Smooth muscle cell (in vitro differentiated cells): Measurements from ENCODE around the gene MYPN. TPM values are rescaled to one million over a fixed set of nuclear protein-coding genes. Genes with fewer than 3 reads are reported as not detected.
A peak's percentile ranks its signal among the peaks of the same experiment; 100 is the strongest.
"Not testable (repeated sequence)": the region's sequence is repeated elsewhere in the genome, so short reads cannot be mapped to it uniquely, and the experiment has no call there.

Experiments
- DNase-seq: peaks from one replicate; lab custom pipeline; 2025; ENCODE audit not compliant: unreplicated experiment; lab: John Stamatoyannopoulos, UW
- H2AFZ ChIP-seq: fragments of 200-600 bp; sonication (generic); 2 replicates; pipeline ENCODE4 v1.6.0; 2016; ENCODE audit warnings: antibody characterized with exemption, low read depth, mild to moderate bottlenecking
- H3F3A ChIP-seq: fragments of 200-600 bp; sonication (generic); 2 replicates; pipeline ENCODE4 v1.6.0; 2017; ENCODE audit warnings: antibody characterized with exemption, low read depth
- H3K27ac ChIP-seq: fragments of 200-600 bp; sonication (generic); 2 replicates; pipeline ENCODE4 v1.5.1; 2016; ENCODE audit warnings: low read depth, mild to moderate bottlenecking
- H3K27me3 ChIP-seq: fragments of 200-600 bp; sonication (generic); 2 replicates; pipeline ENCODE4 v1.6.1; 2016; ENCODE audit warnings: low read depth, mild to moderate bottlenecking
- H3K36me3 ChIP-seq: fragments of 200-600 bp; sonication (generic); 2 replicates; pipeline ENCODE4 v1.5.1; 2016; ENCODE audit warnings: low read depth
- H3K4me1 ChIP-seq: fragments of 200-600 bp; sonication (generic); 2 replicates; pipeline ENCODE4 v1.5.1; 2016; ENCODE audit warnings: low read depth
- H3K4me2 ChIP-seq: fragments of 200-600 bp; sonication (generic); 2 replicates; pipeline ENCODE4 v1.6.0; 2016; ENCODE audit warnings: mild to moderate bottlenecking
- H3K4me3 ChIP-seq: fragments of 200-600 bp; sonication (generic); 2 replicates; pipeline ENCODE4 v1.5.1; 2016; ENCODE audit warnings: mild to moderate bottlenecking
- H3K79me2 ChIP-seq: fragments of 200-600 bp; sonication (generic); 2 replicates; pipeline ENCODE4 v1.6.0; 2016; ENCODE audit warnings: low read depth, mild to moderate bottlenecking
- H3K9ac ChIP-seq: fragments of 200-600 bp; sonication (generic); 2 replicates; pipeline ENCODE4 v1.6.0; 2016; ENCODE audit warnings: low read depth
- H3K9me3 ChIP-seq: fragments of 200-600 bp; sonication (generic); replicated peaks from 2 replicates; pipeline ENCODE4 v1.5.1; 2016; ENCODE audit warnings: low read depth
- H4K20me1 ChIP-seq: fragments of 200-600 bp; sonication (generic); 2 replicates; pipeline ENCODE4 v1.6.0; 2016; ENCODE audit warnings: low read depth
- CTCF ChIP-seq: fragments of 200-600 bp; sonication (generic); IDR thresholded peaks from 2 replicates; pipeline ENCODE4 v1.5.1; 2017; ENCODE audit warnings: borderline replicate concordance, mild to moderate bottlenecking, antibody characterized with exemption; ENCODE audit not compliant: insufficient read depth, poor library complexity, severe bottlenecking
- WGBS: methylation state at CpG from one replicate; pipeline ENCODE4 v1.1.7; 2016; ENCODE audit warnings: low lambda C conversion rate; 5-methylcytosine and 5-hydroxymethylcytosine counted together
- polyA plus RNA-seq: library from polyadenylated mRNA; unstranded; fragments of >200 nt; fragmentation: Nextera tagmentation; extraction: Ambion mirVana; gene quantifications from 2 replicates; pipeline ENCODE4 v1.2.1, GENCODE V29; 2016
- total RNA-seq: library from RNA; depleted of rRNA; stranded (reverse); fragments of >200 nt; gene quantifications from 2 replicates; pipeline ENCODE4 v1.2.3, GENCODE V29; 2014

The MYPN gene
- total and polyA plus RNA-seq, 2 experiments from 2014 or later: 0.03 to 0.13 TPM

- no peaks in the 10 kb centered on the region for H3K36me3 ChIP-seq
- peak overlapping the region; percentile 58 for H2AFZ ChIP-seq
- 2% methylated on average over 27 of the region's 27 CpGs for WGBS
These were observed 35.1 kb upstream of the MYPN start for GRCh38 chr10:68074031-68074774.

DNA sequence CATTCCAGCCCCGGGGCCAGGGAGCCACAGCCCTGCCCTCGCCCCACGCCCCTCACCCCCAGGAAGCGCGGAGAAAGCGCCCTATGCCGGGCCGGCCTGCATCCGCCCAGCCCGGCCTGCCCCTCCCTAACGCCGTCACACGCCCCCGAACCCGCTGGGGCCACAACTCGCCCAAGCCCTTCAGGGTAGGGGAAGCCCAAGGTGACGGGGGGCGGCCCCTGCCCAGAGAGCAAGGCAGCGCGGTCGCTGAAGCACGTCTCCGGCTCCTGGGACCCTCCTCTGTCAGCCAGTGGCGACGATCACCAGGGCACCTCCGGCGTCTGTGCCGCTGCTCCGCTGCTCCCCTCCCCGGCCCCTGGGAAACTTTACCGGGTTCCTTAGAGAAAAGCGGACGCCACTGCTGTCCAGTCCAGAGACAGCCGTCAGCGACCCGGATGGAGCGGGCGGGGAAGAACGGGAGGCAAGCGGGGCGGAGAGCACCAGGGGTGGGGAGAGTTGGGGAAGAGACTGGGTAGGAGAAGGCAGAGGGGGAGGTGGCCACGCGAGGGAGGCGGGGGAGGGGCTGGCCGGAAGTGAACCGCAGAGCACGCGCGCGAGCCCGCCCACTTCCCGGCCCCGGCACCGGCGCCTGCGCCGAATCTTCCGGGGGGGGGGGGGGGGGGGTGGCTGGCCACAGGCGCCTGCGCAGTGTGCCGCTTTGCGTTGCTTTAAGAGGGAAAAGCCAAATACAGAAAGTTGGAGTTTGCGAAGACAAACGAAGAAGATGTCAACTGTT lies 34.3 kb upstream of the MYPN start, which contains the start of gene HERC4:
TSS of gene HERC4 (minus strand) at position 509 of the 775 bp plus-strand sequence. CDS start 2,175 bp downstream, outside the sequence.
- Histone ChIP-seq H3K9ac (peak within 1 kb of the TSS; percentile 92), H3K27ac (peak within 1 kb of the TSS; percentile 91), H3K27me3 (no peaks in the 10 kb centered on the region), H3K79me2 (peaks cover 46% of the 10 kb centered on the region), H3K9me3 (no peaks in the 10 kb centered on the region), H2AFZ (peak within 1 kb of the TSS; percentile 99), H3K4me2 (peak within 1 kb of the TSS; percentile 92), H4K20me1 (peaks cover 42% of the 10 kb centered on the region), H3K4me1 (peaks cover 27% of the 10 kb centered on the region), H3K4me3 (peak within 1 kb of the TSS; percentile 72), H3K36me3 (no peaks in the 10 kb centered on the region), H3F3A (no peaks in the 10 kb centered on the region)
- DNase-seq: peak; percentile 88
- TF ChIP-seq CTCF: no peak
- 1% methylated on average over 40 of the region's 64 CpGs for WGBS

More at GRCh38 chr10:68074031-68074774, 35.1 kb upstream of the MYPN start:
- Histone ChIP-seq H3K9me3 (no peaks in the 10 kb centered on the region), H3K4me1 (peaks cover 27% of the 10 kb centered on the region), H4K20me1 (peaks cover 46% of the 10 kb centered on the region), H3K27me3 (no peaks in the 10 kb centered on the region), H3K9ac (peak overlapping the region; percentile 92), H3K4me2 (peak overlapping the region; percentile 92), H3K79me2 (peaks cover 54% of the 10 kb centered on the region), H3F3A (no peaks in the 10 kb centered on the region), H3K4me3 (peak overlapping the region; percentile 72), H3K27ac (peak overlapping the region; percentile 91)
- TF ChIP-seq CTCF: no peak
- no peak for DNase-seq

- Histone ChIP-seq H3F3A (no peaks in the 10 kb centered on the region), H3K27ac (peak overlapping the region; percentile 91), H3K4me1 (peaks cover 27% of the 10 kb centered on the region), H3K9me3 (no peaks in the 10 kb centered on the region), H4K20me1 (peaks cover 38% of the 10 kb centered on the region), H3K4me2 (peak overlapping the region; percentile 89), H2AFZ (peak overlapping the region; percentile 99), H3K27me3 (no peaks in the 10 kb centered on the region), H3K79me2 (peaks cover 40% of the 10 kb centered on the region), H3K36me3 (no peaks in the 10 kb centered on the region), H3K9ac (no peak overlapping the region), H3K4me3 (peak overlapping the region; percentile 72)
- WGBS: 34% methylated on average over 3 of the region's 3 CpGs
- DNase-seq: no peak
- TF ChIP-seq CTCF: no peak
These were observed 33.7 kb upstream of the MYPN start for GRCh38 chr10:68075550-68076004.

DNA sequence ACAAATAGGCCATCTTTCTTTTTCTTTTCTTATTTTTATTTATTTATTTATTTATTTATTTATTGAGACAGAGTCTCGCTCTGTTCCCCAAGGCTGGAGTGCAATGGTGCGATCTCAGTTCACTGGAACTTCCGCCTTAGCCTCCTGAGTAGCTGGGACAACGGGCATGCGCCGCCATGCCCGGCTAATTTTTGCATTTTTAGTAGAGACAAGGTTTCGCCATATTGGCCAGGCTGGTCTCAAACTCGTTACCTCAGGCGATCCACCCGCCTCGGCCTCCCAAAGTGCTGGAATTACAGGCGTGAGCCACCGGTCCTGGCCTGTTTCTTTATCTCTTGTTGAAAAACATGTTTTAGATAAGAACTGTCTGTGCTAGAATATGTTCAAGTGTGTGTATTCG lies 33.2 kb upstream of the MYPN start:
- not testable (repeated sequence) for H3K4me2 ChIP-seq, H3K4me3 ChIP-seq, H3K27me3 ChIP-seq, H3K9ac ChIP-seq, H2AFZ ChIP-seq, H3K36me3 ChIP-seq, H3K9me3 ChIP-seq, H3F3A ChIP-seq, DNase-seq, H3K27ac ChIP-seq
- peaks cover 27% of the 10 kb centered on the region for H3K4me1 ChIP-seq
- 96% methylated on average over 15 of the region's 15 CpGs for WGBS
- peaks cover 33% of the 10 kb centered on the region for H4K20me1 ChIP-seq
- peaks cover 35% of the 10 kb centered on the region for H3K79me2 ChIP-seq
